A549 treated with ZK216348 at 1 μM for 4 hours (cell line): ENCODE results near the gene RCOR3. TPM values are rescaled to one million over a fixed set of nuclear protein-coding genes. Genes with fewer than 3 reads are reported as not detected.

Experiments used
- total RNA-seq: library from RNA; stranded (reverse); fragments of 200-300 nt; extraction: Qiagen RNA extraction; gene quantifications from 5 replicates; pipeline ENCODE4 v1.2.3, GENCODE V29; 2022; ENCODE audit warnings: low read depth

The RCOR3 gene
- 22.8 to 38.3 TPM (median 27.2 TPM) in 5 replicates for total RNA-seq

GRCh38 chr1:211258756-211259637, at the start of gene RCOR3:
RCOR3 (plus strand) TSS chr1:211259366; CDS start chr1:211259561, 195 bp downstream.

DNA sequence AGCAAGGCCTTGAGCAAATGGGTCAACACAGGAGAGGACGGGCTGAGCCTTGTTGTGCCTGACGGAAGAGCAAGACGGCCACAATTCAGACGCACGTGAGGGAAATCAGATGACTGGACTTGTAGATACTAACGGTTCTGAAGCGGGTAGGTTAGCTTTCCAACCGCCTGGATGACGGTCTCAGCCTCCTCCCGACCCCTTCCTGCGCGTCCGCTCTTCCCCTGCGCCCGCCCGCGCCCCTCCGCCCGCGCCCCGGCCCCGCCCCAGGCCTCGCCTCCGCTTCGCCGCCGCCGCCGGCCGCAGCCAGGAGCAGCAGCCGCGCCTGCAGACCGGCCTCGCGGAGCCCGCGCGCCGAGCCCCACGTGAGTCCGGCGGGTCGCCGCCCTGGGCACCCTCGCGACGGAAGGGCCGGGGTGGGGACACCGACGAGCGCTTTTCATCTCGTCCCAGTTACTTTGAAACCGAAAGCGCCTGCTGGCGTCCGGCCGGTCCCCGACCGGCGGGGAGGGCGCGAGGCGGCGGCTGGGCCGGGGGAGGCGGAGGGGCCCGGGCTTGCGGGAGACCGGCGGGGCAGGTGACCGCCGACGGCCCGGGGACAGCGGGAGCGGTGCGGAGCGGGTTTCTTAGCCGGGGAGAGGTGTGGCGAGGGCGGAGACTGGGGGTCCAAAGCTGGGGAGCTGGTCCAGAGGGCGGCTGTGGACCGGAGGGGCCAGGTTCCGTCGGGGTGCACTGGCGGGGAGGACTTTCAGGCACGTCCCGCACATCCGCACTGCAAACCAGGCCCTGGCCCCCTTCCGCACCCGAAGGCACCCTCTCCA, 67.6 kb downstream of the RCOR3 start, which contains the start of gene TRAF5:
Gene TRAF5, plus strand, starts transcription at position 306 of the 818 bp plus-strand sequence. CDS start 26,407 bp downstream, outside the sequence.

Other genes with a start within 250 kb of the RCOR3 start
- 1.9 to 2.7 TPM (median 2.4 TPM) in 5 replicates for gene KCNH1, start 125.2 kb upstream of the RCOR3 start, total RNA-seq
- gene TRAF5, start 67.5 kb downstream of the RCOR3 start, total RNA-seq, result 6.5 to 8.9 TPM (median 8.5 TPM) in 5 replicates
- not detected in 5 replicates for gene RD3, start 232.8 kb downstream of the RCOR3 start, total RNA-seq